Body of pancreas (tissue), 4 donors: ENCODE measurements around the gene SPAG6. TPM values are rescaled to one million over a fixed set of nuclear protein-coding genes. Genes with fewer than 3 reads are reported as not detected.

Experiments used
- ATAC-seq: fragments of 150-250 bp; one replicate; pipeline ENCODE4 v1.9.1; 2016
- DNase-seq, 4 donors: peaks; one replicate each; pipeline ENCODE4 v3.0.0-alpha.2; 2019
- H3K27ac ChIP-seq, 4 donors: fragments of 200-600 bp; sonication (generic); 1 replicate in 3 of 4; 2 replicates in 1 of 4; pipeline versions ENCODE4 v1.5.1 to v1.6.1; 2016 to 2019; ENCODE audit warnings: mild to moderate bottlenecking in 1 of 4, mixed read lengths in 1 of 4, moderate library complexity in 1 of 4
- H3K27me3 ChIP-seq, 2 donors: fragments of 200-600 bp; sonication (generic); one replicate each; pipeline ENCODE4 v1.6.0; 2016; ENCODE audit warnings: mild to moderate bottlenecking in 1 of 2
- H3K36me3 ChIP-seq, 2 donors: fragments of 200-600 bp; sonication (generic); replicated peaks in 1 of 2; 2 replicates each; pipeline ENCODE4 v1.5.1; 2016; ENCODE audit warnings: low read depth in 2 of 2; ENCODE audit not compliant: insufficient read depth in 1 of 2
- H3K4me1 ChIP-seq: fragments of 200-600 bp; sonication (generic); one replicate; pipeline ENCODE4 v1.6.0; 2016
- H3K4me3 ChIP-seq, 2 donors: fragments of 200-600 bp; sonication (generic); 1 replicate in 1 of 2; 2 replicates in 1 of 2; pipeline ENCODE4 v1.5.1; 2016 to 2019
- H3K9me3 ChIP-seq, 3 donors: fragments of 200-600 bp; sonication (generic); 1 replicate in 2 of 3; 2 replicates in 1 of 3; pipeline ENCODE4 v1.5.1; 2016
- CTCF ChIP-seq, 7 experiments: fragments of 450-650 bp in 4 of 7; fragments of 200-600 bp in 3 of 7; sonication (generic) in 3 of 7; IDR thresholded peaks; one replicate each; pipeline ENCODE4 v1.5.1; 2016 to 2019; ENCODE audit warnings: antibody characterized with exemption in 7 of 7
- POLR2A ChIP-seq, 3 donors: fragments of 450-650 bp; IDR thresholded peaks; one replicate each; pipeline ENCODE4 v1.6.1; 2016; ENCODE audit warnings: antibody characterized with exemption in 3 of 3, mild to moderate bottlenecking in 2 of 3
- WGBS, 2 donors: methylation state at CpG; one replicate each; pipeline ENCODE4 v1.1.5; 2017; 5-methylcytosine and 5-hydroxymethylcytosine counted together
- intact Hi-C: fragments of 100-400 bp; cut with DNase I; formaldehyde crosslinking; loops from one replicate; pipeline ENCODE4 v1.15.1; 2023
- total RNA-seq, 2 donors: library from RNA; depleted of rRNA; stranded (reverse); fragments of >200 nt; gene quantifications; one replicate each; pipeline ENCODE4 v1.1.0, GENCODE V29; 2016

SPAG6 gene
- total RNA-seq, 2 donors from 2014 or later = 0.26 TPM; not detected in 1

- Histone ChIP-seq H3K27ac (no peak overlapping the region), H3K36me3 (no peaks in the 10 kb centered on the region), H3K27me3 (no peaks in the 10 kb centered on the region), H3K9me3 (no peaks in the 10 kb centered on the region), H3K4me3 (no peak overlapping the region), H3K4me1 (no peaks in the 10 kb centered on the region)
- no peak for ATAC-seq
- TF ChIP-seq POLR2A (IDR thresholded peaks at IDR 0.05) (no peak), CTCF (IDR thresholded peaks at IDR 0.05) (no peak)
- DNase-seq = no peak
- intact Hi-C loops = no loop called here
- WGBS, 2 donors = 73 to 76% methylated on average over 5 of the region's 5 CpGs
Measured at GRCh38 chr10:22369434-22370072, 24.3 kb downstream of the SPAG6 start.

- no peaks in the 10 kb centered on the region for H3K9me3 ChIP-seq
- no peaks in the 10 kb centered on the region for H3K27me3 ChIP-seq
- H3K4me3 ChIP-seq = no peak overlapping the region
- no peak overlapping the region for H3K27ac ChIP-seq
- H3K36me3 ChIP-seq = no peaks in the 10 kb centered on the region
- no peaks in the 10 kb centered on the region for H3K4me1 ChIP-seq
- ATAC-seq = no peak
- intact Hi-C loops = no loop called here
- DNase-seq = no peak
- TF ChIP-seq POLR2A (IDR thresholded peaks at IDR 0.05) = no peak
- TF ChIP-seq CTCF (IDR thresholded peaks at IDR 0.05) = no peak
Measured at GRCh38 chr10:22370320-22370719, 25.0 kb downstream of the SPAG6 start.

- no peak for DNase-seq
Measured at GRCh38 chr10:22372298-22372697, 27.0 kb downstream of the SPAG6 start.

GRCh38 chr10:22372917-22373316 lies 27.6 kb downstream of the SPAG6 start:
- ATAC-seq (no peak), DNase-seq (no peak)
- Histone ChIP-seq H3K27ac (no peak overlapping the region), H3K27me3 (no peaks in the 10 kb centered on the region), H3K36me3 (no peaks in the 10 kb centered on the region), H3K4me1 (no peaks in the 10 kb centered on the region), H3K4me3 (no peak overlapping the region), H3K9me3 (no peaks in the 10 kb centered on the region)
- intact Hi-C loops = no loop called here
- TF ChIP-seq CTCF (IDR thresholded peaks at IDR 0.05) (no peak), POLR2A (IDR thresholded peaks at IDR 0.05) (no peak)
- 79 to 83% methylated on average over 9 of the region's 9 CpGs for WGBS, 2 donors

More at GRCh38 chr10:22372298-22372697, 27.0 kb downstream of the SPAG6 start:
- 92 to 93% methylated on average over 5 to 6 of the region's 6 CpGs for WGBS, 2 donors
- Histone ChIP-seq H3K4me3 (no peak overlapping the region), H3K9me3 (no peaks in the 10 kb centered on the region), H3K27me3 (no peaks in the 10 kb centered on the region), H3K36me3 (no peaks in the 10 kb centered on the region), H3K4me1 (no peaks in the 10 kb centered on the region), H3K27ac (no peak overlapping the region)
- no peak for ATAC-seq
- intact Hi-C loops = no loop called here
- TF ChIP-seq CTCF (IDR thresholded peaks at IDR 0.05) = no peak
- TF ChIP-seq POLR2A (IDR thresholded peaks at IDR 0.05) = no peak

- intact Hi-C loops = no loop called here
- 76 to 79% methylated on average over 3 of the region's 3 CpGs for WGBS, 2 donors
- ATAC-seq = no peak
Measured at GRCh38 chr10:22374489-22375126, 29.3 kb downstream of the SPAG6 start.

More at GRCh38 chr10:22374489-22375126, 29.3 kb downstream of the SPAG6 start:
- no peak overlapping the region for H3K27ac ChIP-seq
- no peak overlapping the region for H3K4me3 ChIP-seq
- no peak for TF ChIP-seq CTCF (IDR thresholded peaks at IDR 0.05)
- no peak for TF ChIP-seq POLR2A (IDR thresholded peaks at IDR 0.05)
- H3K36me3 ChIP-seq = no peaks in the 10 kb centered on the region
- no peaks in the 10 kb centered on the region for H3K4me1 ChIP-seq
- no peak for DNase-seq
- no peaks in the 10 kb centered on the region for H3K27me3 ChIP-seq
- no peaks in the 10 kb centered on the region for H3K9me3 ChIP-seq
